Activated naive CD4-positive, alpha-beta T cell treated with Interleukin-2 at 50 U/mL for 16 hours (primary cell): ENCODE measurements around the gene KIAA0753.

ENCODE experiments used
- DNase-seq: peaks from one replicate; pipeline ENCODE4 v3.0.0-alpha.2; 2020

KIAA0753 gene

DNA sequence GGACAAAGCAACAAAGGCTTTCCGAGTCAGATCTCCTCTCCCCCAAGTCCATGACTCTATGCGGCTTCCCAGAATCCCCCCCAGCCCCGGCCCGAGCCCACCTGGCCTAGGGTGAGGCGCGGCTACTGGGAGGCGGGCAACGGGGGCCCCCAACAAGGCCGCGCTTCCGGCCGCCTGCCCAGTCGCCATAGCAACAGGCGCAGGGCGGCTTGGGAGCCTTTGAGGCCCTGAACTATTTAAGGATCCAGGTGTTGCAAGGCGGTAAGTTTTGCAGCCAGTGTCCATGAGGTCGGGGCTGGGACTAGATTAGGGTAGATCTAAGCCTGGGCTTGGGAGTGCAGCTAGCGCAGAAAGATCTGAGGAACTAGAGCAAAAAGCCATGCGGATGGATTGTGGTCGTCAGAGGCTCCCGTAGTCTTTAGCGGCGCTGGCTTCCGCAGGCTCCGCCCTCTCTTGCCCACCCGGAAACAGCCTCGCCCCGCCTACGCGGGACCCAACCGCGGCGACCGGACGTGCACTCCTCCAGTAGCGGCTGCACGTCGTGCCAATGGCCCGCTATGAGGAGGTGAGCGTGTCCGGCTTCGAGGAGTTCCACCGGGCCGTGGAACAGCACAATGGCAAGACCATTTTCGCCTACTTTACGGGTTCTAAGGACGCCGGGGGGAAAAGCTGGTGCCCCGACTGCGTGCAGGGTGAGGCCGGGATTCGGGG is at the start of gene KIAA0753, which contains the start of gene TXNDC17:
KIAA0753 (minus strand) TSS at position 176 of the 711 bp plus-strand sequence. CDS start 5,608 bp downstream, outside the sequence.
TXNDC17 (plus strand) TSS at position 525 of the 711 bp plus-strand sequence; CDS start at position 548, 23 bp downstream.
- peak; percentile 92 for DNase-seq

- DNase-seq: no peak
Observed at GRCh38 chr17:6688944-6689343, 48.4 kb upstream of the KIAA0753 start.

DNA sequence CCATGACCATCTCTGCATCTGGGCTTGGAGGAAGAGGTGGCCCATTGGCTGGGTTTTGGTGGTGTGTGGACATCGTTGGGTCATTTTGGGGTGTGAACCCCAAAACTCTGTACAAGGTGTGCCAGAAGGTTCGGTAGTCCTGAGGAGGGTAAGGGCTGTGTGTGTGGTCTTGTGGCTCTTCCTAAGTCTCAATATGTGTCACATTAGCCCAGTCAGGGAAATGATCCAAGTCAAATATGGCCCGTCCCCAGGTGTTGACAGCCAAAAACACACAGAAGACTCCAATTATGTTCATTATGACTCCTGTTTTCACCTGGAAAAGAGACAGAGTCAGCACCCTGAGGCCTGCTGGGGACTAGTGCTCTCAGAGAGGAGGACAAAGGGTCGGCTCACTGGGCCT is 45.5 kb upstream of the KIAA0753 start:
- DNase-seq: no peak

DNA sequence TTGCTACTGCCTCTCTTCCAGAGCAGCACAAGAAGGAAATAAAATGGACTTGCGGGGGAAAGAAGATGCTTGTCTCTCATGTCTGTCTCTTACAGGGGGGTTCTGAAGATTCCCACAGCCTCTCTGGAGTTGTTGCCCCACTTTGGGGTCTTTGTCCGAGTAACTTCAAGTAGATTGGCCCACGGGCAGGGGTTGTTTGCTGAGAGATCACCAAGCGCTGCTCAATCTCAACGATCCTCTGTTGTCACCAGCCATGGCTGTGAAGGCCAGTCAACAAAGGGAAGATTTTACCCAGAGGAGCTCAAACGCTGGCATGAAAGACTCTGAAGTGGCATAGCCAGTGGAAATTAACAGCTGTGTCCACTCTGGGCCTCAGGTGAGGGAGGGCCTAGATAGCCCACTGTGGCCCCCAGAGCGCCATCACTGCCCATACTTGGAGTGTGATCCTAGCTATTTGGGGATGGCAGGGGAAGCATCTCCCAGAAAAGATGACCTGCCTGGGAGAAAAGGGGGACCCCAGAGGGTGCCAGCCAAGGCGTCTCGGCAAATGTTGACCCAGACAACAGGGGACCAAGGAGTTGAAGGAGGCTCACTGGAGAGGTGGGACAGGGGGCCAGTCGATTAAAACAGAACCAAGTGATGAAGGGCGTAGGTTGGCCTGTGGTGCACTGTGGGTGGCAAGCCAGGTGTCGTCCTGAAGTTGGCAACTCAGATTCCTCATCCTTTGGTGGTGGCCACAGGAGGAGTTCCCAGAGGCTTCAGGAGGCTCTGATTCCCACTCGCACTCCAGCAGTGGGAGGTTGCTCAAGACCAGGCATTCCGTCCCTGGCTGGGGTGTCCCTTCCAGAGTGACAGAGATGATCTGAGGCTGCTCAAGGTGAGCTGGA is 44.6 kb upstream of the KIAA0753 start:
- no peak for DNase-seq

DNA sequence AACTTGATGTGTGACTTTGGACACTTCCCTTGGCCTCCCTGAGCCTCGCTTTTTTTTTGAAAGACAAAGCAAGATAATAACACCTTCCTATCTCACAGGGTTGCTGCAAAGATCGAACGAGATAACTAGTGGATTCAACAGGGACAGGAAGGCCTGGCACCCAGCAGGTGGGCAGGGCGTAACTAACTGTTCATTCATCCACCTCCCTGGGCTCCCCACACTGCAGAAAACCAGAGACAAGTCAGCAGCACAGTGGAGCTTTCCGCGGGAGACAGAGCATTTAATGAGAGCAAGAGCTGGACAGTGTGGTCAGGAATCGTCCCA is 43.9 kb upstream of the KIAA0753 start:
- no peak for DNase-seq

DNA sequence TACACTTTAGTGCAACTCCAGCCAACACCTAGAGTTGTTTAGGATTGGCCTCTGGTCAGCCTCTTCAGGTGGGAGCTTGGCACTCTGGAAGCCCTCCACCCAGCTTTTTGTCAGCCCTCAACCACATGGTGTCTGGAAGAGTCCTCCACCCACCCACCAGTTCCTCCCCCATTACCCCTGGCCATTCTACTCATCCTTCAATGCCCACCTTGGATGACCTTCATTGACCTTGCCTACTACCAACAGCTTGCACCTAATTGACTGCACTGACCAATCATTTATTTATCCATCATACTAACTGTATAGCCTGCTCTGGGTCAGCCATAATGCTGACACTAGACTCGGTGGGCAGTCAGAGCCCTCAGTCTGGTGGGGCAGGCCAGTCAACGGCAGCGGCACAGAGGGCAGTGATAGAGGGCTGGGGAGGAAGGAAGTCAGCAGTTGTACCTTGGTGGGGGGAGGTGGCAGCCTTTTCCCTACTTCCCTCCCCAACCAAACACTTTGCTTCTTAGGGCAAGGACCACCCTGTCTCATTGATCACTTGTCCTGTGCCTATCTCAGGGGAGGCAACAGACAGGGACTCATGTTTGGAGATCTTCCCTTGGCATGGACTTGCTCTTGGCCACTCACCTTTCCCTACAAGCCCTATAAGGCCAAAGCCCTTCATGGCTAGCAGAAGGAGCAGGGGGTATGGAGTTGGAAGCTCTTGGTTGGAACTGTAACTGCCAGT is 43.4 kb upstream of the KIAA0753 start:
- no peak for DNase-seq

DNA sequence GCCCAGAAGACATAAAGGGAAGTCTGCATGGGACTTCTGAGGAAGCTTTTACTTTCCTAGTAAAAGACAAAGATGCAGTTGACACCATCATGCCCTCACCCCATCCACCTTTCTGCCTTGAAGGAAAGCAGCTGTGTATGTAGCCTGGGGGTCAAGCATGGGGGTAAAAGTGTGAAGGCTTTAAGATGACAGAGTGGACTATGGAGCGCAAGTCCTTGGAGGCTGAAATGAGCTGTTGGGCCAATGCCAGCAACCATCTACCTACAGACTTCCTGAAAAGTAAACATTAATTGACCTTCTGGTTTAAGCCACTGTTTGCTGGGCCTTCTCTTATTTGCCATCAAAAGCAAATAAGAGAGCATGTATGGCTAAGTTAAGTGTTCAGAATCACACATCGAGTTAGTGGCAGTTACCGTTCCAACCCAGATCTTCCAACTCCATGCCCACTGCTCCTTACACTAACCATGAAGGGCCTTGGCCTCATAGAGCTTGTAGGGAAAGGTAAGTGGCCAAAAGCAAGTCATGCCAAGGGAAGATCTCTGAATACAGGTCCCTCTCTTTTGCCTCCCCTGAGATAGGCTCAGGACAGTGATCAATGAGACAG is 42.7 kb upstream of the KIAA0753 start:
- DNase-seq: no peak

- DNase-seq: no peak
Observed at GRCh38 chr17:6682339-6682738, 41.8 kb upstream of the KIAA0753 start.

GRCh38 chr17:6681671-6682070 is 41.2 kb upstream of the KIAA0753 start:
- DNase-seq: no peak

DNA sequence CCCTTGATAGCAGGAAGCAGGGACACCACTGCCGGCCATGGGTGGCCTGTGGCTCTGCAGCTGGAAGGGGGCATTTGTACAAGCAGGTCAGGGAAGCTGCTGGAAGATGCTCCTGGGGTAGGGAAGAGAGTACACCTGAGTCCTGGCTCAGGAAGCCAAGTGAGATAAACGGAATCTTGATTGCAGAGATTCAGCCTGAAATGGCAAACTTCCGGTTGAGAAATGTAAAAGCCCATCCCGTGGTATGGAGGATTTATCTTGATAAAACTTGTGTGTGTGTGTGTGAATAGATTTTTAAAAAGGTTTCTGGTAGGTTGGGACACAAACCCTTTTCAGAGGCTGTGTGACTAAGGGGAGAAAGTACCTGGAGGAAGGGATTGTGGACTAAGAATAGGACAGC is 40.7 kb upstream of the KIAA0753 start:
- no peak for DNase-seq

DNA sequence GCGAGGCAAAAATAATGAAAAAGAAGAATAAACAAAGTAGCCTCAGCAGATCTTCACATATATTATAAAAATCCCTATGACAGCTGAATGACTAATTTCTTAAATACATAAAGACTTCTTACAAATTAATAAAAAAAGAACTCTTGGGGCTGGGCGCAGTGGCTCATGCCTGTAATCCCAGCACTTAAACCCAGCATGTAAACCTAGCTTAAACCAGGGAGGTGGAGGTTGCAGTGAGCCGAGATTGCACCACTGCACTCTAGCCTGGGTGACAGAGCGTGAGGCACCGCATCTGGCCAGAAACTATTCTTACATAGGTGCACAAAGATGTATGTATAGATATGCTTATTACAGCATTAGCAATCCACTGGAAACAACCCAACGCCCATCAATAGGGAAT is 38.7 kb upstream of the KIAA0753 start:
- DNase-seq: no peak

DNA sequence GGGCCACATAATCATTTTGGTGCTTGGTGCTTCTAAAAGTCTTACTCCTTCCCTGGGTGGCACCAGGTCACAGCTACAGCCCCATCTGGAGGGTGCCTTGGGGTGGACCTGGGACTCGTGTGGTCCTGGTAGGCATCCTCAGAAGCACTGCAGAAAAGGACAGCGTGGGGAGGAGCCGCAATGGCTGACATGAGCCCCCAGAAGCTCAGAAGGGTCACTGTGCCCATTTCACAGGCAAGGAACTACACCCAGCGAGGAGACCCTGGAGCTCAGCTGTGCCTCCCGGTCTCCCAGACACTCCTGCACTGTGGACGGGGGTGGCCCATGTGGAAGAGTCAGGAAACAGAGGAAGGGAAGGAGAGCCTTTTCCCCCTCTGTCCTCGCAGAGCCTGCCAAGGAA is 37.4 kb upstream of the KIAA0753 start:
- no peak for DNase-seq

DNA sequence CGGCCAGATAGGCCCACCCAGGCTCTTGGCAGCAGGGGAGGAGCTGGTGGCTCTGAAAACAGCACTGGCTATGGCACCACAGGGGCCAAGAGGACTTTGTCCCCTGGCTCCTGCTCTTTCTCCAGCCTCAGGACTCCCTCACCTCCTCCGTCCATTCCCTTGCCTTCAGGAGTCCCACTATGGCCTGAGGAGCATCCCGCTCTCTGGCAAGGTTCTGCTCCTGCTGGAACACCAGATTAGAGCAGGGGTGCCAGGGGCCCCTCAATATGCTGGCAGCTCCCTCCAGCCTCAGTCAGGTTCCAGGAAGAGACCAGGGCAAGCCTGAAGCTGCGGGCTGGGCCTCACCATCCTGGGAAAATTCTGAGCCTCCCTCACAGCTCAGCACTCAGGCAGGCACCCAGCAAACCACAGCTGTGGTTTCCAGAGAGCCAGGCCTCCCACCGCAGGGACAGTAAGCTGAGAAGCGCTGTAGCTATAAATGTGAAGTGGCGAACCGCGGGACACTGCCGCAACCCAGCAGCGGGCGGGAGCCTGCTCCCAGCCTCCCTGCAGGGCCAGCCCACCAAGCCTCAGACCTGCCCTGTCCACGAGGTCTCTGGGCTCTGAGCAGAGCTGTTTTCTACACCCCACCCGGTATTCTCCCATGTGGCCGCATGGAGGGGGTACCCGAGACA is 36.8 kb upstream of the KIAA0753 start:
- no peak for DNase-seq

DNA sequence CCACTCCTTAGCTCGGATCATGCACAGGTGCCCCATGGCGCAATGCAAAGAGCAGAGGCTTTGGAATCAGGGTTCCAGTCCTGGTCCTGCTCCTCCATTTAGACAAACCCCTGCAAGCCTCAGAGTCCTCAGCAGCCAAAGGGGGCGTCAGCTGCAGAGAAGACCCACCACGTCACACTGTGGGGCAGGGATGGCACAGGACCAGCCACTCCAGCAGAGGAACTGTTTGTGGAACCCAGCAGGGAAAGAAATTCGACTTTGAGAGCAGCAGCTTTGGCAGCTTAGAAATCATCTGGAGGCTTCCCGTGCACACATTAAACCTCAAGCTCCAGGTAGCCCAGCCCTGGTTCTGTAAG is 36.3 kb upstream of the KIAA0753 start:
- DNase-seq: no peak

GRCh38 chr17:6675201-6675825 is 34.8 kb upstream of the KIAA0753 start:
- no peak for DNase-seq

DNA sequence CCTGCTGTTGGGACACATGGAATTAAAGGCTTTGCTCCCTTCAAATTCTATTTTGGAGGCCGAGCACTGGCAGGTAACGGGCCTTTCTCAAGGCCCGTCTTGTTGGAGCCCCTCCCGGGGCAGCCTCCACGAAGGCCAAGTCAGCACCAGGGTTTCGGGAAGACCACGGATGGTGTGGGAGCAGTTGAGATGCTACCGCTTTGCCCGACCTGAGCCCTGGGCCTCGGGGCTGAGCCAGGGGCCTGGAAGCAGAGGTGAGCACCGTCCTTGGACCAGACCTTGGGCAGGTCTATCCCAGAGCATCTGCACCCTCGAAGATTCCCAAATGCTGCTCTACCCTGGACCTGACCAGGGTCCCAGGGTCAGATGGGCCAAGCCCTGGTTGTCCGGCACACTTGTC is 34.1 kb upstream of the KIAA0753 start:
- DNase-seq: no peak

- no peak for DNase-seq
Observed at GRCh38 chr17:6671431-6671830, 30.9 kb upstream of the KIAA0753 start.

DNA sequence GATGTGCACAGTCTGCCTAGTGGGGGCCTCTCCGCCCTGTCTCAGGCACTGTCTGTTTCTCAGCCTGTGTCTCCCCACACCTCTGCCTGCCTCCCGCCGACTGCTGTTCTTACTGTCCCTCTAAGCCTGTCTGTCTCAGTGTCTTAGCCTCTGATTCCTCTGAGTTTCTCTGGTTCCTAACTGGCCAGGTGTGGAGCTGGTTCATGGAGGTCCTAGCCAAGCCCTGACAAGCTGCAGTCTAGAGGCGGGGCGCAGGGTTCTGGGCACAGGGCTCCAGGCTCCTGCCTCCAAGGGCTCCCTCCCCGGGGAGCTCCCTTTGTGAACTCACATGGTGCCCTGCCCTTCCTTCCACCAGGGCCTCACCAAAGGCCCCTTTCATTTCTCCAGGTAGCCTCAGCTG is 30.5 kb upstream of the KIAA0753 start:
- DNase-seq: no peak

GRCh38 chr17:6670571-6670970 is 30.1 kb upstream of the KIAA0753 start:
- no peak for DNase-seq

DNA sequence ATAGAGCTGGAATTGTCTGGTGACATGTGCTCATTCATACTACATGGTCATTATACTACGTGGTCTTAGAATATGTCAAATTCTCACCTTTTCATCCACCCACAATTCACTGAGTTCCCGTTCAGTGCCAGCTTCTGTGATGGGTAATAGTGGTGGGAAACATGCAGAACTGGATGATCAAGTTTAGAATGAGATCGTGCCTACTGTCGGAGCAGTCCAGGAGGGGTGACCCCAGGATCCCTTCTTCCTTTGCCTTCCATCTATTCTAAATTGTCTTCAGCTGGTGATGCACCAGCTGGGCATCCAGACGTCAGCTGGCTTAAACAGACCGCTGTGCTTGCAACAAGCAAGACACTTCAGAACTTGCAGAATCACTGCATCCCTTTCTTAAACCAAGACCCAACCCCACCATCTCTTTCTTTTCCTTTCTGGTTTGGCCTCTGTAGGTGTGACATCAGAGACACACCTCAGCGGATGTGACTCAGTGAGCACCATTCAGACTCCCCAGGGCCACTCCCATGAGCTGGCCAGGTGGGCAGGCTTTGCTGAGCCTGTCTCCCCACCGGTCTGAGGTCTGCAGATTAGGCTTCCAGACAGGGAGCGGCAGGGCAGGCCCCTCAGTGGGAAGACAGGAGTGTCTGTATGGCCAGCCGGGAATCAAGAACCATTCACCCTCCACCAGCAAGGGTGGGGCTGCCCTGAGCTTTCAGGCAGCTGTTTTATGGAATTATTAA is 29.1 kb upstream of the KIAA0753 start:
- DNase-seq: no peak

DNA sequence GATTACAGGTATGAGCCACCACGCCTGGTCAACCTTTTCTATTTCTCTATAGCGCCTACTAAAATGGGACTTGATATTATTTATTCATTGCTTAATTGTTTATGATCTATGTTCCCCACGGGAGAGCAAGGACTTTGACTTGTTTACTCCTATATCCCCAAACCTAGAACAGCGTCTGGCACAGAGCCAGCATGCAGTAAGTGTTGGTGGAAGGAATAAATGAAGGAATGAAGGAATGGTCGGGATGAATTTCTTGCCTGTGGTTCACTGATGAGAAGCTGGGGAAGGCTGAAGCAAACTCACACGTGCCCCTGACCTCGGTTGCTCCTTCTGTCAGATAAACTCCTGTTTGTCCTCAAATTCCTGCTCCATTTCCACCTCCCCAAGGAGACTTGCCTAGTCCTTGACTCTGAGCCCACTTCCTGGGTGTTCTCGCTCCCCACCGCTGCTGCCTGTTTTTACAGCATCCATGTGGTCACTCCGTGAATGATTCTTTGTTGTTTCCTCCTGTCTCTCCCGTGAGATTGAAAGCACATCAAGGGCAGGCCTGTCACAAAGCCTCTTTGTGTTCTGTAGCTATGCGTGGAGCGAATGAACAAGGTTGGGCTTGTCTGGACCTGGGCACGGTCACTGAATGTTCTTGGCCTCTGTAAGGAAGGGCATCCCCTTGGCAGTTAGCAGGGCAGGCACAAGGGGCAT is 28.4 kb upstream of the KIAA0753 start:
- no peak for DNase-seq
